ENCODE data around the gene HOTAIR.

DNA sequence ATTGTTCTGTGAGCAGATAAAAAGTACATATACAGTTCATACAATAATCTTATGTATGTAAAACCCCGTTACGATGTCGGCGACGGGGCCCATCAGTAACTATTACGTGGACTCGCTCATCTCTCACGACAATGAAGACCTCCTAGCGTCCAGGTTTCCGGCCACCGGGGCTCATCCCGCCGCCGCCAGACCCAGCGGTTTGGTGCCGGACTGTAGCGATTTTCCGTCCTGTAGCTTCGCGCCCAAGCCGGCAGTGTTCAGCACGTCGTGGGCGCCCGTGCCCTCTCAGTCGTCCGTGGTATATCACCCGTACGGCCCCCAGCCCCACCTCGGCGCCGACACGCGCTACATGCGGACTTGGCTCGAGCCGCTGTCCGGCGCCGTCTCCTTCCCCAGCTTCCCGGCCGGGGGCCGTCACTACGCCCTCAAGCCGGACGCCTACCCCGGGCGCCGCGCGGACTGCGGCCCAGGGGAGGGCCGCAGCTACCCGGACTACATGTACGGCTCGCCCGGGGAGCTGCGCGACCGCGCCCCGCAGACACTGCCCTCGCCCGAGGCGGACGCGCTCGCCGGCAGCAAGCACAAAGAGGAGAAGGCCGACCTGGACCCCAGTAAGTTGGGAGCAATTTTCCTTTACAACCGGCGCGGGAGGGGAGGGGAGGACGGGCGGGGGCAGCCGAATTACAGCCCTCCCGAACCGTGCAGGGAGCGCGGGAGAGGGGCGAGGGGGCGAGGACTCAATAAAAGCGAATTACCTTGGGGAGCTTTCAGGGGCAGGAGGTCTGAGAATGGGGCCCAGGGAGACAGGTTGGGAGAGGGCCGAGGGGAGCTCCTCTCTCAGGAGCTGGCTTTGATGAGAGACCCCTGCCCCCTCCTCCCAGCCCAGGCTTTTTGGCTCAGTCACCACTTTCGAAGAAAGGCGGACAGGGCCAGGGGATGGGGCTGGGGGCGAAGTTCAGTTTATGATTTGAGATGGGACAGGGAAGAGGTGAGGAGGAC, 25.7 kb upstream of the HOTAIR start, which contains the start of gene HOXC9:
- TF ChIP-seq CTCF (IDR thresholded peaks at IDR 0.05) (no peak), POLR2A (IDR thresholded peaks at IDR 0.05) (no peak), EP300 (IDR thresholded peaks at IDR 0.05) (no peak), POLR2AphosphoS5 (IDR thresholded peaks at IDR 0.05) (no peak)

All from sigmoid colon (tissue), 4 donors.